GM12878 (cell line): ENCODE measurements around the gene JUND. TPM values are rescaled to one million over a fixed set of nuclear protein-coding genes. Genes with fewer than 3 reads are reported as not detected.

Source experiments
- ATF7 ChIP-seq: fragments of 450-650 bp; IDR thresholded peaks from 2 replicates; pipeline ENCODE4 v1.6.1; 2016; ENCODE audit warnings: low read depth, mild to moderate bottlenecking
- CBX5 ChIP-seq: sonication (generic); IDR thresholded peaks from 2 replicates; pipeline ENCODE4 v1.6.1; 2016; ENCODE audit warnings: low read depth, moderate library complexity, mild to moderate bottlenecking, inconsistent platforms
- EED ChIP-seq: sonication (generic); IDR thresholded peaks from 2 replicates; pipeline ENCODE4 v1.6.1; 2016; ENCODE audit warnings: antibody characterized with exemption, low read depth
- IKZF1 ChIP-seq: fragments of 450-650 bp; conservative IDR thresholded peaks from 2 replicates; pipeline ENCODE4 v1.6.1; 2017; ENCODE audit warnings: antibody characterized with exemption, mild to moderate bottlenecking
- MLLT1 ChIP-seq: fragments of 450-650 bp; IDR thresholded peaks from 2 replicates; pipeline ENCODE4 v1.6.1; 2016; ENCODE audit warnings: mild to moderate bottlenecking
- NBN ChIP-seq: fragments of 450-650 bp; IDR thresholded peaks from 2 replicates; pipeline ENCODE4 v1.6.1; 2016
- NFYA ChIP-seq: IDR thresholded peaks from 2 replicates; pipeline ENCODE4 v1.6.1; 2011; ENCODE audit warnings: low read depth, mild to moderate bottlenecking, low read length, improper control_type of control experiment, borderline replicate concordance
- NR2F1 ChIP-seq: fragments of 450-650 bp; conservative IDR thresholded peaks from 2 replicates; pipeline ENCODE4 v1.6.1; 2017; ENCODE audit warnings: mild to moderate bottlenecking
- POLR2A ChIP-seq: IDR thresholded peaks from 2 replicates; pipeline ENCODE4 v1.6.1; 2011; ENCODE audit warnings: low read depth, mild to moderate bottlenecking, low read length
- RFX5 ChIP-seq: IDR thresholded peaks from 2 replicates; pipeline ENCODE4 v1.6.1; 2011; ENCODE audit warnings: low read depth, low read length, improper control_type of control experiment
- SRF ChIP-seq, 2 experiments: IDR thresholded peaks; 2 replicates each; pipeline ENCODE4 v1.6.1; 2011; ENCODE audit warnings: low read depth in 2 of 2, low read length in 2 of 2, mild to moderate bottlenecking in 1 of 2, moderate library complexity in 1 of 2
- polyA plus RNA-seq, 11 experiments: library from polyadenylated mRNA; depleted of rRNA in 4 of 11; unstranded in 6 of 11; stranded (reverse) in 5 of 11; fragments of >200 nt; fragmentation: Nextera tagmentation in 4 of 11; fragmentation: Illumina TruSeq in 1 of 11; extraction: Ambion mirVana in 4 of 11; extraction: Trizol in 1 of 11; gene quantifications; 1 replicate in 1 of 11; 2 replicates in 10 of 11; pipeline versions ENCODE4 v1.2.1 to v1.2.3, GENCODE V29; 2011 to 2016; ENCODE audit warnings: inconsistent platforms in 2 of 11, missing spikeins in 2 of 11, low read depth in 1 of 11
- total RNA-seq, 4 experiments: library from RNA; depleted of rRNA in 3 of 4; stranded (reverse); fragments of >200 nt in 3 of 4; fragmentation: Illumina TruSeq in 1 of 4; extraction: Trizol in 1 of 4; gene quantifications; 2 replicates each; pipeline versions ENCODE4 v1.2.1 to v1.2.3, GENCODE V29; 2013 to 2021
- TF ChIP-seq, protein P1 (sequence below): fragments of 450-650 bp; IDR thresholded peaks from 2 replicates; pipeline ENCODE4 v1.6.1; 2017; ENCODE audit warnings: mild to moderate bottlenecking, moderate library complexity
- TF ChIP-seq, protein P2 (sequence below): fragments of 450-650 bp; formaldehyde crosslinking; IDR thresholded peaks from 2 replicates; pipeline ENCODE4 v1.5.0; 2022; ENCODE audit warnings: mild to moderate bottlenecking, missing genetic modification characterization

Gene JUND
- total and polyA plus RNA-seq, 10 of the 15 experiments (the other 5 are each of a cell fraction or from before 2014, with no cell fraction given), result 7.4 to 164 (median 18.8) TPM

DNA sequence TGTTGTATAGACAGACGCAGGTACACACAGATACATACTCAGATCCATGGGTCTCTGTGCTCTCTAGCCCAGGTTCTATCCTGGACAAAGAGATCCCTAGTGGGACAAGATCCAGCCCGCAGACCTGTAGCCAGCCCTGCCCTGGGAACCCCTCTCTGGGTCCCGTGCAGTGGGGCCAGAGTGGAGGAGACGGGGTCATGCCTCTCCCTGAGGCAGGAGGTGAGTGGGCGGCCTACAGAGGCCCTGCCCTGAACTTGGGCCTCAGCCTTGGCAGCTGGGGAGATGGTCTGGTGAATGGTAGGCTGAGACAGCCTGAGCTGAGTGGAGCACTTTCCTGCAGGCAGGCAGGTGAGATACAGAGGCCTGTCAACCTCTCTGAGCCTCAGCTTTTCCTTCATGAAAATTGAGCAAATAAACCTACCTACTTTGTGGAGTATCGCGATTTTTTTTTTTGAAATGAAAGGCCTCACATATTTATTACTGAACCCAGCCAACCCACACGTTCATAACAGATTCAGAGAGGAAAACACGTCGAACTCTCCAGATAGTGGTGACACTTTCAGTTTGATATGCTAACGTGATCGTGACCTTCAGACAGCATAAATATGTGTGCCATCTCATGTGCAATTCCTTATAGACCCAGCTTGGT lies 3.4 kb upstream of the JUND start (continued):
- TF ChIP-seq, protein P1, sequence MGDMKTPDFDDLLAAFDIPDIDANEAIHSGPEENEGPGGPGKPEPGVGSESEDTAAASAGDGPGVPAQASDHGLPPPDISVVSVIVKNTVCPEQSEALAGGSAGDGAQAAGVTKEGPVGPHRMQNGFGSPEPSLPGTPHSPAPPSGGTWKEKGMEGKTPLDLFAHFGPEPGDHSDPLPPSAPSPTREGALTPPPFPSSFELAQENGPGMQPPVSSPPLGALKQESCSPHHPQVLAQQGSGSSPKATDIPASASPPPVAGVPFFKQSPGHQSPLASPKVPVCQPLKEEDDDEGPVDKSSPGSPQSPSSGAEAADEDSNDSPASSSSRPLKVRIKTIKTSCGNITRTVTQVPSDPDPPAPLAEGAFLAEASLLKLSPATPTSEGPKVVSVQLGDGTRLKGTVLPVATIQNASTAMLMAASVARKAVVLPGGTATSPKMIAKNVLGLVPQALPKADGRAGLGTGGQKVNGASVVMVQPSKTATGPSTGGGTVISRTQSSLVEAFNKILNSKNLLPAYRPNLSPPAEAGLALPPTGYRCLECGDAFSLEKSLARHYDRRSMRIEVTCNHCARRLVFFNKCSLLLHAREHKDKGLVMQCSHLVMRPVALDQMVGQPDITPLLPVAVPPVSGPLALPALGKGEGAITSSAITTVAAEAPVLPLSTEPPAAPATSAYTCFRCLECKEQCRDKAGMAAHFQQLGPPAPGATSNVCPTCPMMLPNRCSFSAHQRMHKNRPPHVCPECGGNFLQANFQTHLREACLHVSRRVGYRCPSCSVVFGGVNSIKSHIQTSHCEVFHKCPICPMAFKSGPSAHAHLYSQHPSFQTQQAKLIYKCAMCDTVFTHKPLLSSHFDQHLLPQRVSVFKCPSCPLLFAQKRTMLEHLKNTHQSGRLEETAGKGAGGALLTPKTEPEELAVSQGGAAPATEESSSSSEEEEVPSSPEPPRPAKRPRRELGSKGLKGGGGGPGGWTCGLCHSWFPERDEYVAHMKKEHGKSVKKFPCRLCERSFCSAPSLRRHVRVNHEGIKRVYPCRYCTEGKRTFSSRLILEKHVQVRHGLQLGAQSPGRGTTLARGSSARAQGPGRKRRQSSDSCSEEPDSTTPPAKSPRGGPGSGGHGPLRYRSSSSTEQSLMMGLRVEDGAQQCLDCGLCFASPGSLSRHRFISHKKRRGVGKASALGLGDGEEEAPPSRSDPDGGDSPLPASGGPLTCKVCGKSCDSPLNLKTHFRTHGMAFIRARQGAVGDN, result peak; percentile 49; the same call in 1 of the 2 replicates
- TF ChIP-seq RFX5 (no peak), SRF (IDR thresholded peaks at IDR 0.05; ENCODE audit: low read depth in 2 of 2, low read length in 2 of 2) (no peak), MLLT1 (peak; percentile 66; the same call in 1 of the 2 replicates), ATF7 (0 out of 2 replicates have a peak, but pooled peaks have one; percentile 16), NFYA (no peak), NR2F1 (peak; percentile 72), EED (no peak), NBN (no peak), IKZF1 (peak; percentile 53), POLR2A (peak; percentile 38; the same call in 1 of the 2 replicates), CBX5 (no peak)
- TF ChIP-seq, protein P2, sequence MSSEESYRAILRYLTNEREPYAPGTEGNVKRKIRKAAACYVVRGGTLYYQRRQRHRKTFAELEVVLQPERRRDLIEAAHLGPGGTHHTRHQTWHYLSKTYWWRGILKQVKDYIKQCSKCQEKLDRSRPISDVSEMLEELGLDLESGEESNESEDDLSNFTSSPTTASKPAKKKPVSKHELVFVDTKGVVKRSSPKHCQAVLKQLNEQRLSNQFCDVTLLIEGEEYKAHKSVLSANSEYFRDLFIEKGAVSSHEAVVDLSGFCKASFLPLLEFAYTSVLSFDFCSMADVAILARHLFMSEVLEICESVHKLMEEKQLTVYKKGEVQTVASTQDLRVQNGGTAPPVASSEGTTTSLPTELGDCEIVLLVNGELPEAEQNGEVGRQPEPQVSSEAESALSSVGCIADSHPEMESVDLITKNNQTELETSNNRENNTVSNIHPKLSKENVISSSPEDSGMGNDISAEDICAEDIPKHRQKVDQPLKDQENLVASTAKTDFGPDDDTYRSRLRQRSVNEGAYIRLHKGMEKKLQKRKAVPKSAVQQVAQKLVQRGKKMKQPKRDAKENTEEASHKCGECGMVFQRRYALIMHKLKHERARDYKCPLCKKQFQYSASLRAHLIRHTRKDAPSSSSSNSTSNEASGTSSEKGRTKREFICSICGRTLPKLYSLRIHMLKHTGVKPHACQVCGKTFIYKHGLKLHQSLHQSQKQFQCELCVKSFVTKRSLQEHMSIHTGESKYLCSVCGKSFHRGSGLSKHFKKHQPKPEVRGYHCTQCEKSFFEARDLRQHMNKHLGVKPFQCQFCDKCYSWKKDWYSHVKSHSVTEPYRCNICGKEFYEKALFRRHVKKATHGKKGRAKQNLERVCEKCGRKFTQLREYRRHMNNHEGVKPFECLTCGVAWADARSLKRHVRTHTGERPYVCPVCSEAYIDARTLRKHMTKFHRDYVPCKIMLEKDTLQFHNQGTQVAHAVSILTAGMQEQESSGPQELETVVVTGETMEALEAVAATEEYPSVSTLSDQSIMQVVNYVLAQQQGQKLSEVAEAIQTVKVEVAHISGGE, result no peak
